Stimulated activated CD8-positive, alpha-beta memory T cell treated with anti-CD3 and anti-CD28 coated beads, Interleukin-4, amount 100 ng/mL, for 48 hours (primary cell): ENCODE data around the gene B4GALT3.
A peak's percentile ranks its signal among the peaks of the same experiment; 100 is the strongest.

Experiments
- DNase-seq: peaks from one replicate; pipeline ENCODE4 v3.0.0-alpha.2; 2020

B4GALT3 gene

DNA sequence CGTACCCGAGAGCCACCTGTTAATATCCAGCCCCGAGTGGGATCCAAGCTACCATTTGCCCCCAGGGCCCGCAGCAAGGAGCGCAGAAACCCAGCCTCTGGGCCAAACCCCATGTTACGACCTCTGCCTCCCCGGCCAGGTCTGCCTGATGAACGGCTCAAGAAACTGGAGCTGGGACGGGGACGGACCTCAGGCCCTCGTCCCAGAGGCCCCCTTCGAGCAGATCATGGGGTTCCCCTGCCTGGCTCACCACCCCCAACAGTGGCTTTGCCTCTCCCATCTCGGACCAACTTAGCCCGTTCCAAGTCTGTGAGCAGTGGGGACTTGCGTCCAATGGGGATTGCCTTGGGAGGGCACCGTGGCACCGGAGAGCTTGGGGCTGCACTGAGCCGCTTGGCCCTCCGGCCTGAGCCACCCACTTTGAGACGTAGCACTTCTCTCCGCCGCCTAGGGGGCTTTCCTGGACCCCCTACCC lies 16.6 kb downstream of the B4GALT3 start:
- DNase-seq = no peak

DNA sequence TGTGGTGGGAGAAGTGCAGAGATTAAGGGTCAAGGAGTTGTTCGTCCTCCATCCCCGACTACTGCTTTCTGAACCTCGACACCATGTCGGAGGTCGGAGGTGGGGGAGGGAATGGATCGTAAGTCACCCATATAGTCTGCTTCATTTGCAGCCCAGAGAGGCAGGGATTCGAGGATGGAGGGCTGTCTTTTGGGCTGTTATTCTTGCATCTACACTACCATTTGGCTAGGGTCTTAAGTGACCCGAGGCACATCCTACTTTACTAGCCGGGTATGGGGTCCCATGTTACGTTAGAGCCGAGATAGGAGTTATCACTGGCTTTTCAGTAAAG lies 17.4 kb downstream of the B4GALT3 start:
- no peak for DNase-seq

DNA sequence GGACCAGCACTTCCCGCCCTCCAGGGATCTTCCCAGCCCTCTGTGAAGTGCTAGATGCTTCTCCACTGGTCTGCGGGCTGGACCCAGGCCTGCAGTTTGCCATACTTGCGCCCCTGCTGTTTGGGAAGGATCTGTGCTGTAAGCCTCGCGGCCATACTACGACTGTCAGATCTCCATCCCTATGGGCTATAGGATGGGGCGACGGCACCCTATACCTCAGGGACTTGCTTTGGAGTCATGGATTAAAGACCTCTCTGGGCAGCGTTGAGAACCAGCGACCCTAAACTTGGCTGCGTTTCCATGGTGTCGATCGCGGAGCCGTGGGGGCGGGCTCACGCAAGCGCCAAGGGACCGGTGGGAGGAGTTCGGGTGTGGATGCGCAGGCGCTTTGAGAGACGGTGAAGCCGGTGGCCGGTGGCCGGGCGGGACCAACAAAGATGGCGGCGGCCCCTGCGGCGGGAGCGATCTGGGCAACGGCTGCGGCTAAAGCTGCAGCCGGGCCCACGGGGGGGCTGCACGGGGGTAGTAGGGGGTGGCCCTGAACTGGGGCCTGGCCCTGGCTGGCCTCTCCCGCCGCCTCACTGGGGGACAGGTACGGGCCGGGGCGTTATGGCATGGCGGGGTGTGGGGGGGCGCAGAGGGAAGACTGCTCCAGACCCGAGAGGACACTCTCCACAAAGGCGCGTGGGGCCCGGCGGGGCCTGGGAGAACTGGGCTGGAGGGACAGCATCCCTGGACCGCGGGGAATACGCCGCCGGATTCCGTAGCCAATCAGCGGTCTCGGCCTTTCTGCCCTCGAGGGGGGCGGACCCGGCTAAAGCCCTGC lies 18.0 kb downstream of the B4GALT3 start, which contains the start of gene USP21:
Gene USP21 (plus strand): TSS at position 414 of the 826 bp plus-strand sequence. CDS start 1,141 bp downstream, outside the sequence.
- peak; percentile 95 for DNase-seq

DNA sequence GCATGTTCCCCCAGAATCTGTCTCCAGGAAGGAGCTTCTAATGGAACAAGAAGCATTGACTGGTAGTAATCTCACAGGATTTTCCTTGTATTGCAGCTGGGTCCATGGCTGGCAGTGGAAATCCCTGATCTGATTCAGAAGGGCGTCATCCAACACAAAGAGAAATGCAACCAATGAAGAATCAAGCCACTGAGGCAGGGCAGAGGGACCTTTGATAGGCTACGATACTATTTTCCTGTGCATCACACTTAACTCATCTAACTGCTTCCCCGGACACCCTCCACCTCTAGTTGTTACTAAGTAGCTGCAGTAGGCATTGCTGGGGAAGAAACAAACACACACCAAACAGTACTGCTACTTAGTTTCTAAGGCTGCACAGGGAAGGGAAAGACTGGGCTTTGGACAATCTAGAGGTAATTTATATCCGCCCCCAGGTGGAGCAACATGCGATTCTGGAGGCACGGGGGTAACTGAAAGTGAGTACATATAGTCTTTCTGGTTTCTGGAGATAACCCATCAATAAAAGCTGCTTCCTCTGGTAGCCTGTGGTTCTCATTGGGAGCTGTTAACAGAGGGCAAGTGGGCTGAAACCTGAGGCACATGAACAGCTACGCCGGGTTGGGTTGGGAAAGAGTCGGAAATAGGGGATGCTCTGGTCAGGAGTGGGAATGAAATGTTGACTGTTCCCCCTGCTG lies 18.8 kb downstream of the B4GALT3 start:
- no peak for DNase-seq

DNA sequence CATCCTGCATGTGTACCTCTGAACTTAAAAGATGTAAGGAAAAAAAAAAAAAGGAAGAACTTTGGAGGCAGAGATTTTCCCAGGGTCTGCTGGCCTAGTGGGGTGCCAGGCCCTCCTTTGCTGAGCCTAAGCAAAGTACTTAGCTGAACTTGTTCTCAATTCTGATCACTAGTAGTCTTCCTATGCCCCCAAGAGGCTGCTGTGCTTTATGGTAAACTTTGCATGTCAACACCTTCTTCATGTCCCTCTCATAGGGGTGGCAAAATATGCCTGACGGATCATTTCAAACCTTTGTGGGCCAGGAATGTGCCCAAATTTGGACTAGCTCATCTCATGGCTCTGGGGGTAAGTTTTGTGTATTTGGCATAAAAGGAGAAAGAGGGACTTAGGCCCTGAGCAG lies 19.4 kb downstream of the B4GALT3 start:
- no peak for DNase-seq

DNA sequence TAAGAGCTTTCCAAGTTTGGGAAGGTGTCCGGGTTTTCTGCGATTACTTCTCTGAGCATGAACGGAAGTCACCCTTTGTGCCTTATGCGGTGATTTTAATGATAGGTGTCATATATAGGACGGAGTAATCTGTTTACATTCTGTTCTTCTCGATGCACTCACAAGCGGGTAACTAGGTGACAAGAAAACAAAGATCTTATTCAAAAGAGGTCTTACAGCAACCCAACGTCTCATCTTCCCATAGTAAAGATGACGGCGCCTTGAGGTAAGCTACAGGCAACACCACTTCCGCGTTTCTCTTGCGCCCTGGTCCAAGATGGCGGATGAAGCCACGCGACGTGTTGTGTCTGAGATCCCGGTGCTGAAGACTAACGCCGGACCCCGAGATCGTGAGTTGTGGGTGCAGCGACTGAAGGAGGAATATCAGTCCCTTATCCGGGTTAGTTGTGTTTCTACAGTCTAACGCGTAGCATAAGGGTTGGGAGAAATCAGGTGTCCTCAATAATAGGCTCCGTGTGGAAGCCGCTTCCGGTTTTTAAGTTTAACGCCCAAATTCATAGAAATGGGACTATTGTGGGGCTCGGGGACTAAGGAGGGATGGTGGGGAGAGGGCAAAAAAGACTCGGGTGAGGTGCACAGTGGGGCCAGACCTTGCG lies 23.5 kb downstream of the B4GALT3 start, which contains the start of gene UFC1:
Gene UFC1 (plus strand): TSS at position 297 of the 656 bp plus-strand sequence. CDS start 20 bp downstream, at position 317.
- DNase-seq = peak; percentile 84

DNA sequence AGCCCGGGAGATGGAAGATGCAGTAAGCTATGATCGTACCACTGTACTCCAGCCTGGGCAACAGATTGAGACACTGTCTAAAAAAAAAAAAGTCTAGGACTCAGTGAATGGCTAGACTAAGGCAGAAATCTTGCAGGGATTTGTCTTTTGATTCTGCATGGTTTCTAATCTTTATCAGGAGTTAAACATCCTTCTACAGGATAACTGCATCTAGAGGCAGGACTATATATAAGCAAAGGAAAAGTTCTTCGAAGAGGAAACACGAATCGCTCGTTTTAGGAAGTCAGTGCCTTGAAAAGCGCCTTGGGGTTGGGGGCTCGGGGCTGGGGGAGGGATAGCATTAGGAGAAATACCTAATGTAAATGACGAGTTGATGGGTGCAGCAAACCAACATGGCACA lies 24.1 kb downstream of the B4GALT3 start:
- DNase-seq = no peak

DNA sequence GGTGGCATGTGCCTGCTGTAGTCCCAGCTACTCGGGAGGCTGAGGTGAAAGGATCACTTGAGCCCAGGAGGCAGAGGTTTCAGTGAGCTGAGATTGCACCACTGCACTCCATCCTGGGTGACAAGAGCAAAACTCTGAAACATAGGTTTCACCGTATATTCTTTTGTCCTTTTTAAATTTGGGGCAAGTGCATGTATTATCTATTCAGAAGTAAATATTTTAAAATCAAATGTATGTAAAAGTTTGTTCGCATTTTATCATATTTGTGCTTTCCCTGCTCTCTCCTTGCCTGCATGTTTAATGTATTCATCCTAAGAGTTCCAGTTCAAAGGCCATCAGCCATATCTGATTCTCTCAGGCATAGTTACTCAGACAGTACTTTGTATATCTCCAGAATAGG lies 31.5 kb downstream of the B4GALT3 start:
- no peak for DNase-seq

DNA sequence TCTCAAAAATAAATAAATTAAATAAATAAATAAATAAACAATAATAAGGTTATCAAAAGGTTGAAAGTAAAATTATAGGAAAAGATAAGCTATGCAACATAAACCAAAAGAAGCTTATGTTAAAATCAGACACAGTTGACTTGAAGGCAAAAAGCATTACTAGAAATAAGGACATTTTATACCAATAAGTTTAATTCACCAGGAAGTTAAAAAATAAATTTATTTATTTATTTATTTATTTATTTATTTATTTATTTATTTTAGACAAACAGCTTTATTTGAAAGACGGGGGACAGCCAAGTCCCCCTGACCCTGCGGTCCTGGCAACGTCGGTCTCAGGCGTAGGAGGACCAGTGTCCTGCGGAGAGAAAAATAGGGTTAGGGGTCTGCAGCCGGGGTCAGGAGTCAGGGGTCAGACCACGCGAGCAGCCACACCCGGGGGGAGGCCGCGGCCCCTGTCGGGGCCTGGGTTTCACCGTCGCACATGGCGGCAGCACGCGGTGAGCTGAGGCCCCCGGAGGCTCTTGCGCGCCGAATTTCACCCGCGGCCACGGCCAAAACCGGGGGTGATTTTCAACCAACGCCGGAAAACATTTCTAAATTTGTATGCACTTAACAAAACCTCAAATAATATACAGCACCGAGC lies 36.4 kb downstream of the B4GALT3 start:
- no peak for DNase-seq

DNA sequence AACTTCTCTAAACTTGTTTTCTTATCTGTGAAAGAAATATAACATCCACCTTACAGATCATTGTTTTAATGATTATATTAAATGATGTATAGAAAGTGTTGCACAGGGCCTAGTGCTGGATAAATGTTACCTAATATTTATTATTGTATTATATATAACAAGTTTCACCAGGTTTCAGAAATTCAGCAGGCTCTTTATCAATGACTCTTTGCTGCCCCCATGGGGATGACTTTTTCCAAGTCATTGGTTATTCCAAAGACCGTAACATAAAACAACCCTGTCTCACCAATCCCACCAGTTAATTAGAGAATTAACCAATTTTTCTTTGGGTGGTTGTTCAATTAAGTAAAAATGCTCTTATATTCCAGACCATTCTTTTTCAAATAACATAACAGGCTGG lies 37.5 kb downstream of the B4GALT3 start:
- peak; percentile 51 for DNase-seq

DNA sequence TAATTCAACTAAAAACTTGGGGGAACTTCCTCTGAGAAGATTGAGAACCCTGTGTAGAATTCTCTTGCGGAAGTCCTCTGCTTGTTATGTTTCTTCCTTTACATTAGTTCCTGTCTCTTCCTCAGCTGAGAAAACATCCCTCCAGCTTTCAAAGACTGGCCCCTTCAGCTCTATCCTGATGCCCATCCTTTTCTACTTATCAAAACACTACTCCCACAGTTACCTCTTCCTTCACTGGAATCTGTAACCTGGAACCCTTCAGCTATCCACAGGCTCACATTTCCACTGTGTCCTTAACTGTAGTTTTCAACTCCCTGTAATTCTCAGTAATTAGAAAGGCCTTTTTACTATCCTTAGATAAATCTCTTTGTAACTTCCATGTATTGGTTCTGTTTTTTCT lies 38.9 kb downstream of the B4GALT3 start:
- no peak for DNase-seq

DNA sequence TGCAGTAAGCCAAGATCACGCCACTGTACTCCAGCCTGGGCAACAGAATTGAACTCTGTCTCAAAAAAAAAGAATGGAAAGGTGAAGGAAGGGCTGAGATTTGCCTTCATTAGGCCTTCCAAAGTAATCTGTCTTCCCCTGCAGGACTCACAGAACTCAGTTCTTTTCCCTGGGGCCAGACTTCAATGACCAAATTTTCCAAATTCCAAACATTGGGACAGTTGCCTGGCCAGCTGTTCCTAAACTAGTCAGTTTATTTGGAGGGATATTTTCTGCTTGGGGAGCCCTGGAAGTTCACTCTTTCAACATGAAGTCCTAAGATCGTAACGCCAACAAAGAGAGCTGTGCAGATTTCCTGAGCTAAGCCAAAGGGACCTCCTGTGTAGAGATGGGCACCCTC lies 39.4 kb downstream of the B4GALT3 start:
- no peak for DNase-seq

DNA sequence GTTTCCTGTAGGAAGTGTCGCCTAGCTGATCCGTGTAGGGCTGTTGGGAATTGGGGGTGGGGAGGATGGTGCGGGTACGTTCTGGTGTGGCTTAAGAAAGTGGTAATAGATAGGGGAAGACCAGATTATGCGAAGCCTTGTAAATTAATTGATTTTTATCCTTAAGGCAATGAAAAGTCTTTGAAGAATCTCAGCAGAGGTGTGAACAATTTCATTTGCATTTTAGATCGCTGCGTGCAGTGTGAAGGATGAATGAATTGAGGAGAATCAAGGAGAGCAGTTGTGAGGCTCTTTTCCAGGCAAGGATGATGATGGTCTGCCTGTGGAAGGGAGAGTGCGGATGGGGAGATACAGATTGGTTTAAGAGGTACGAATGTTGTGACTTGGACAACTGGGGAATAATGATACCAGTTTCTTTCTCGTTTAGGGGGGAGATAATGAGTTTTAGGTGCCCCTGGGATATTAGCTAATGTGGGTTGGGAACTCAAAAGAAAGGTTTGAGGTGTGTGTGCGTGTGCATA lies 44.0 kb downstream of the B4GALT3 start:
- DNase-seq = no peak

DNA sequence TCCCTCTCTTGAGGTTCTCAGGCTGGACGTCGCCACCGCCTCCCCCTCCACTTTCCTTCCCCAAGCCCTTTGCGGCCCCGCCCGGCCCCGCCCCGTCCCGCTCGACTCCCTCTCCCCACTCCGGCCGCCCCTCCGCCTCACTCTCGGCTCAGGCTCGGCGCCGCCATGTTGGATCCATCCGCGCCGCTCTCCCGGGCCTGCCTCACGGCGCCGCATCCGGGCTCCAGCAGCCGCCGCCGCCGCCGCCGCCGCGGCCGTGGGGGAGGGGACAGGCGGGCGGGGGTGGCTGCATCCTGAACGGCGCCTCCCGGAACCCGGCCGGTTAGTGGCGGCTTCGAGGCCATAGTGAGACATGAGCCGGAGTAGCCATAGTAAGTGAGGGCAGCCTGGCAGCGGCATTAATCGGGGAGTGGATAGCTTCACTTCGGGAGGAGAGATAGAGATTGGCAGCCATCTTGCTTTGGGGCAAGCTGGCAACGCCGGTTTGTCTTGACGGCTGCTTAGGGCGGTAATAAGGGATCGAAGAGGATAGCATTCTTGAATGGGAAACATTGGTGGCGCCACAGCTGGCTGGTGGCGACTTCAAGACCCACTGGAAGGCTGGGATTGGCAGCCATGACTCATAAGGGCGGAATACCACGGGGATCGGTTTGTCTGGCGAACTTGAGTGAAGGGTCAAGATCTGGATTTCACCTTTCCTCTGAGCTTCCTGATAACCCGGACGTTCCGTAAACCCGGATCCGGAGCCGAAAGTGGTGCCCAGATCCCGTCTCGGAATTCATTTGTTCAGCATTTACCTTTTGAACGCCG lies 44.7 kb downstream of the B4GALT3 start, which contains the start of gene DEDD:
Gene DEDD (minus strand): TSS at position 258 of the 810 bp plus-strand sequence. CDS start 8,205 bp downstream, outside the sequence.
- peak; percentile 90 for DNase-seq

DNA sequence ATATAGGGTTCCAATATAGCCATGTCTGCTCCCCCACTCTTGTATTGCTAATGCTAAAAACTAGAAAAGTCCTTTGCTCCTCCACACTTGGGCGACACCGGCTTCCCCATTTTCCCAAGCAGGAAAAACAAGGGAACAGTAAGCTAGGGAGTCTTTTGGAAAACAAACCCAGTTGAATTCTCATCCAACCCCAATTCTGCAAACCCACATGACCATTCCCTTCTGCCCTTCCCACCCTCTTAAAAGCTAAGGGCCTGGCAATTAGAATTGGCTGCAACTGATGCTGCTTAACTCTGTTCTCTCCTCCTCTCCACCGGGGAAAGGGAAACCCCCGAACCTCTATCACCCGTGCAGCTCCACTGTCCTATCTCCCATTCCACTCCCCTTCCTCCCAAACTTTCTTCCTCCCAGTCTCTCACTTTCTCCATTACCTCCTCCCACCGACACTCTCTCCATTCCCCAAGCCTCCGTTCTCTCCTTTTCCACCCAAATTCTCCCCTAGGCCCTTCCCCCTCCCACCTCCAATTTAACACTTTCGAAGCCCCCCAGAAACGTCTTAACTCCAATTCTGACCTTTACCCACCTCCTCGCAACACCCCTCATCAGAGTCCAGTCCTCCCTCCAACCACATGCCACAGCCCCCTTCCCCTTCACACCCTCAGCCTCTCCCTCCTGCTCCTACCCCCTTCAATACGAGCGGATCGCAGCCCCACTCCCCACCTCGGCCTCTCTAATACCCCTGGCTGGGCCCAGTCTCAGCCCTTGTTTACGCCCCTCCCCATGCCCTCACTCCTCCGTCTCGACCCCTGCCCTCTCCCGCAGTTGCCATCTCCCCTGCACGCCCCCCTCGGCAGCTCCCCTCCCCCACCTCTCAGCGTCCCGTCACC lies 45.5 kb downstream of the B4GALT3 start:
- DNase-seq = no peak

DNA sequence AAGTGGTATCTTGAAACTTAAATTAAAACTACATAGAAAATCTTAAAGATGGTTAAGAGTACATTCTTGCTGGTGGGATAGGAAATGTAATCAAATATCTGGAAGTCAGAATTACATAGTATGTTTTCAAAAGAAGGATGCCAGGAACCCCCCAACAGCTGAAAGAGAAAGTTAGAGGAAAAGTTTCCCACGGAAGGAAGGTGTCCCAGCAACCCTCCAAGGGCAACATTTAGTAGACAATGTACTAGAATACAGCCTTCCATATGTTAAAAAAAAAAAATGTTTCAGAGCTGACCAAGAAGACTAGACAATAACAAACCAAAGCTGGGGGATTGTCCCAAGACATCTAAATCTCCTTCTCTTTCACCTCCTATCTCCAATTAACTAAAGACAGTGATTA lies 47.0 kb downstream of the B4GALT3 start:
- no peak for DNase-seq

DNA sequence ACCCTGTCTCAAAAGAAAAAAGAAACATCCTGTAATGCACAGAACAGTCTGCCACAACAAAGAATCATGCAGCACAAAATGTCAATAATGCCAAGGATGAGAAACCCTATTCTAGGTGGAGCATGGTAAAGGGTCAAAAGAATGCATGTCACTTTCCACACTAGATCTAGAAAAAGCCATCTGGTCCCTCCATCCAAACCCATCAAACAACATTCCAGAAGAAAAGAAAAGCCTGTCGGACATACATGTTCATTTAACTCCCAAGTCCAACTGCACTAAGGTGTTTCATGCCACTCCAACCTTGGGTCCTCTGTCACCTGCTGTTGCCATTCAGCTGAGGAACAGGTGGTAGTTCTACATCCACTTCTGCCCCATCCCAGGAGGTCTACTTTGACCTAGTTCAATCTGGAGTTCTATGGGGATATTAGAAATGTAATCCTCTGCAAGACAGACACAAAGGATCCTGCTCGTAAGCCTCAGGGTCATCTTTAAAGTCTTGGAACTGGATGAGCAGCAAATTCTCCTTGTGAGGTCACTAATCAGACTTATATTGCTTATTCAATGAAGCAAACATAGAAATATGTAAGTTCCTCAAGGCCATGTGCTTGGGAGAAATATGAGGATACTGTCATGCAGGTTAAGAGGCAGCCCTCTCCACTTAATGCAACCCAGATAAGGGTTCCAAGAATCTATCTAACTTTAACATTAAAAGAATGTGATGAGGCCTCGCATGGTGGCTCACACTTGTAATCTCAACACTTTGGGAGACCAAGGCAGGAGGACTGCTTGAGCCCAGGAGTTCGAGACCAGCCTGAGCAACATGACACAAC lies 48.5 kb downstream of the B4GALT3 start:
- DNase-seq = no peak

DNA sequence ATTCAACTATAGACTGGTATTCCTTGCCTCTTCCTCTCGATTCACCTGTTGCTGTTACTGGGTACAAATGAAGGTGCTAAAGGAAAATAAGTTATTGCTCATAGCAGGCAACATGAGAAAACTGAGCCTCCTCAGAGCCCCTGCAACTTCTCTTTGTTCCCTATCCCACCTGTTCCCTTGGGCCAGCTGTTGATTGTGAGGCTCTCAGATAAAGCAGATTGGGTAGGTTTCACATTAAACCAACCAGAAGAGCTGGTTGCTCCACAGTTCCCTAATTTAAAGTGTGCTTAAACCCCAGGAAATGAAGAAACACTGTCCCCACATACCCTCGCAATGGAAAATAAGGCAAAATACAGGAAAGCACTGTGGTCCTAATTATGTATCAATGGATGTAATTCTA lies 49.7 kb downstream of the B4GALT3 start:
- no peak for DNase-seq

DNA sequence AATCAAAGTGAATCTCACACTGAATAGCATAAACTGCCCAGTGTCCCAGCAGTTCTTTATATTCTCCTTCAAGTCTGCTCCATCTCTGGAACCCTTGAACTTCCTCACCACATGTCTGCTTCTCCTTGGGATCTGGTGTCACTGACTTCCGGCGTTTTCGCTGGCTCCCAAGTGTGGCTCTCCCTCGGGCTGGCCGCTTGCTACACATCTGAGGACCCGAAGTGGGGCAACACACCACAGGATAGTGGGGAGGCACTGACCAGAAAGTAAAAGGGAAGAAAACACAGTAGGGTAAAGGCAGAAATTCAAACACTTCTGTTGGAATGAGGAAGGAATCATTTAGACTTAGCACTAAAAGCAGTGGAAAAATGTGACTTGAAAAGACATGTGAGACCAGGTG lies 54.3 kb downstream of the B4GALT3 start:
- no peak for DNase-seq

DNA sequence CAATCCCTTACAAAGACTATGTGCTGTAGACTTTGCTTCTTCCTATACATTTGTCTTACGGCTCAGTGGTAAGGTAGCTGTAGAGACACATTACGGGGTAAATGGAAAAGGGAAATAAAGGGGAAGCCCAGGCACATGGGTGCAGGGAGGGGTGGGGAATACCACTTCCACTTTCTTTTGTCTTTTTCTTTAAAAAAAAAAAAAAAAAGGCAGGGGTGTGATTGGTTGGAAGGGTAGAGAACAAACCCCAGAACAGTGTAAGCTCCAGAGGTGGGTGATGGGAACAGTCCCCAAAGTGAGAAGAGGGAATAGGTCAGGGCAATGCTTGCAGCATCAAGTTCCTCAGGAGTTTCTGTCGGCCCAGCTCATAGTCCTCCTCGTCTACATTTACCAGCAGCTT lies 55.5 kb downstream of the B4GALT3 start:
- DNase-seq = no peak
